ENCODE data around the gene BCAS3.

BCAS3 gene

DNA sequence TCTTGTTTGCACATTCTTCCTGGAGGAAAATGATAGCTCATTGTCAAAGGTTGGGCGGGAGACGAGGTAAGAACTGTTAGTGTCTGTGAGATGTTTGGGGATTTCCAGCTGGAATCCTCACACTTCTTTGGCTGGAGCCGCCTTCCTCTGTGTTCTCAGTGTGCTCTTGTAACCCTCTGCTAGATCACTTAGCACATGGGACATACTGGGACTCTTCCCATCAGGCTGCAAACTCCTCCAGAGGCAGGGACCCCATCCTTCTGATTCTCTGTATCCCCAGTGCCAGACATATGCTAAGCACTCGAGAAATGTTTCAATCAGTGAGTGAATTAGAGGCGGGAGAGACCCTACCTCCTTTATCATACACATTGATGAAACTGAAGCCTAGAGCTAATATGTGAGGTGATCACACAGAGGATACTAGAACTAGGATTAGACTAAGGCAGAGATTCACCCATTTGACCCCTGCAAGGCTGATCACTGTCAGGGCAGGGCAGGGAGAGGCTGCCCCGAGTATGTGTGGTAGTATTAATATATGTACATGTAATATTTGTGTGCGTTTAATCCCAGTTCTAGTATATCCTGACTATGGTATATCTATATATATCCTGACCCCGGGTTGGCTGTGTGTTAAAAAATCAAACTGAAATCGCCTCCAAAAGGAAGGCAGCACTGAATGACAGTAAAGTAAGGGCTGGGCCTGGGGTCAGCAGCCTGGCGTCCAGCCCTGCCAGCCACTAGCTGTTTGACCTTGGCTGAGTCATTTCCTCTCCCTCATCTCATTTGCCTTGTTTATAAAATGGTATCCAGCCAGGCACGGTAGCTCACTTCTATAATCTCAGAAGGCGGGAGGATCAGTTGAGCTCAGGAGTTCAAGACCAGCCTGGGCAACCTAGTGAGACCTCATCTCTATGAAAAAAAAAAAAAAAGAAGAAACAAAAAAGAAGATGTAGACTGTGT, 646.5 kb downstream of the BCAS3 start:
- TF ChIP-seq, protein P1, sequence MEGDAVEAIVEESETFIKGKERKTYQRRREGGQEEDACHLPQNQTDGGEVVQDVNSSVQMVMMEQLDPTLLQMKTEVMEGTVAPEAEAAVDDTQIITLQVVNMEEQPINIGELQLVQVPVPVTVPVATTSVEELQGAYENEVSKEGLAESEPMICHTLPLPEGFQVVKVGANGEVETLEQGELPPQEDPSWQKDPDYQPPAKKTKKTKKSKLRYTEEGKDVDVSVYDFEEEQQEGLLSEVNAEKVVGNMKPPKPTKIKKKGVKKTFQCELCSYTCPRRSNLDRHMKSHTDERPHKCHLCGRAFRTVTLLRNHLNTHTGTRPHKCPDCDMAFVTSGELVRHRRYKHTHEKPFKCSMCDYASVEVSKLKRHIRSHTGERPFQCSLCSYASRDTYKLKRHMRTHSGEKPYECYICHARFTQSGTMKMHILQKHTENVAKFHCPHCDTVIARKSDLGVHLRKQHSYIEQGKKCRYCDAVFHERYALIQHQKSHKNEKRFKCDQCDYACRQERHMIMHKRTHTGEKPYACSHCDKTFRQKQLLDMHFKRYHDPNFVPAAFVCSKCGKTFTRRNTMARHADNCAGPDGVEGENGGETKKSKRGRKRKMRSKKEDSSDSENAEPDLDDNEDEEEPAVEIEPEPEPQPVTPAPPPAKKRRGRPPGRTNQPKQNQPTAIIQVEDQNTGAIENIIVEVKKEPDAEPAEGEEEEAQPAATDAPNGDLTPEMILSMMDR (IDR thresholded peaks at IDR 0.05; ENCODE audit: control insufficient read depth, insufficient read depth, low read depth, low read length, missing control alignments): no peak
- no peak overlapping the region for H3K4me3 ChIP-seq (ENCODE audit: control insufficient read depth, low read depth, low read length)
- no peak for DNase-seq (ENCODE audit: low read depth)

DNA sequence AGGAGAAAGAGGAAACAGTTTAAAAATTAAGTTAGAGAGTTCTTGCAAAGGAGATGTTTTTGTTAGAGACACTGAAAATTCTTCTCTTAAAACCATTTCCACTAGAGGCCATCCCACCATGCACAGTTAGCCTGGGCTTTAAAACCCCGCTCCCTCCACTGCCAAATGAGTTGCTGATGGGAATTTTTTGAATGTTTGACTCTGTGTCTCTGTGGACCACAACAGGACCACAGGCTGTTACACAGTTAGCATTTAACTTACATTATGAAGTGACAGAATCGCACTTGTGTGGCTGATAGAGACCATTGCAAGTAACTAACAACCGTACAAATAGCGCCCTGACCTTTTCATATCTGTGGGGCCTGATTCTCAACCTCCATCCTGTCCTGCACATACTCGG, 647.3 kb downstream of the BCAS3 start:
- DNase-seq (ENCODE audit: low read depth): no peak
- TF ChIP-seq, protein P1 (IDR thresholded peaks at IDR 0.05; ENCODE audit: control insufficient read depth, insufficient read depth, low read depth, low read length, missing control alignments): no peak
- no peak overlapping the region for H3K4me3 ChIP-seq (ENCODE audit: control insufficient read depth, low read depth, low read length)

DNA sequence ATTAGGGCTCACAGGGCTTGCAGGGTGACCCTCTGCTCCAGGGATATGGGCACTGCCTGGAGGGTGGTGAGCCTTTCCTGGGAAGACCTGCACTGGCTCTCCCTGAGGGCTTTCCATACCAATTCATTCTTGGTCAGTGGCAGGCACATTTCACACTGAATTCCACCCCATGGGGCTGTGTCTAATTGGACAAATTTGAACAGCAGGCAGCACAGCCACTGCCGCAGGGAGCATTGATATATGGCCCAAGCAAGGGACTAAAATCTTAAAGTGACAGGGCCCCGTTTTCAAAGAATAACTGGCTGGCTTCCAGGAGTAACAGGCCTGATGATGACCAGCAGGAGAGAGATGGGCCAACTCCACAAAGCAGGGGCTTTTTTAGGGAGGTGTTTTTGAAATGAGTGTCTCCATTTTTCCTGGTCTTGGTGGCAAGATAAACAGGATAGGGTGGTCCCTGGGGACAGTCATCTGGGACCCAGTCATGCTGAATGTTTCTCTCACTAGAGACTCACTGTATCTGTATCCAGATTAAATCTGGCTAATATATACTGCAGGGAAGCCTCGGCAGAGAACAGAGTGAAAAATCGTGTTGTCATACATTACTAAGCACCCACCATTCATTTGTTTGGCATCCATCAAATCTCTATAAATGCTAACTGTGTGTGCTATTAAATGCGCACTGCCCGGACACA, 647.9 kb downstream of the BCAS3 start:
- TF ChIP-seq, protein P1 (IDR thresholded peaks at IDR 0.05; ENCODE audit: control insufficient read depth, insufficient read depth, low read depth, low read length, missing control alignments): no peak
- no peak for DNase-seq (ENCODE audit: low read depth)
- H3K4me3 ChIP-seq (ENCODE audit: control insufficient read depth, low read depth, low read length): no peak overlapping the region

DNA sequence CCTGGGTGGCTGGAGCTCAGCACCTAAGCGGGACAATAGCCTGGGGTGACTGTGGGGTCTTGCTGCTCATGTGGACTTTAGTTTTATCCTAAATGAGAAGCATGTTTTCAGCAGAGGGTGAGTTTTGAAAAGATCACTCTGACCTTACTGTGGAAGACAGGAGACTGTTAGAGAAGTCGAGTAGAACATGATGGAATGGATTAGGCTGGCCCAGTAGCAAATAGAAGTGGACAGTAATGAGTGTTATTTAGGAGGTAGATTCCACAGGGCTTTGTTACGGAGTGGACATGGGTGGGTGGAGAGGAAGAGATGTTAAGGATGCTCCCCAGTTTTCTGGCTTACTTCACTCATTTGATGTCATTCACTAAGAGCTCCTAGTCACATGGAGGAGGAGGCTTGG, 648.7 kb downstream of the BCAS3 start:
- TF ChIP-seq, protein P1 (IDR thresholded peaks at IDR 0.05; ENCODE audit: control insufficient read depth, insufficient read depth, low read depth, low read length, missing control alignments): no peak
- no peak for DNase-seq (ENCODE audit: low read depth)
- no peak overlapping the region for H3K4me3 ChIP-seq (ENCODE audit: control insufficient read depth, low read depth, low read length)

DNA sequence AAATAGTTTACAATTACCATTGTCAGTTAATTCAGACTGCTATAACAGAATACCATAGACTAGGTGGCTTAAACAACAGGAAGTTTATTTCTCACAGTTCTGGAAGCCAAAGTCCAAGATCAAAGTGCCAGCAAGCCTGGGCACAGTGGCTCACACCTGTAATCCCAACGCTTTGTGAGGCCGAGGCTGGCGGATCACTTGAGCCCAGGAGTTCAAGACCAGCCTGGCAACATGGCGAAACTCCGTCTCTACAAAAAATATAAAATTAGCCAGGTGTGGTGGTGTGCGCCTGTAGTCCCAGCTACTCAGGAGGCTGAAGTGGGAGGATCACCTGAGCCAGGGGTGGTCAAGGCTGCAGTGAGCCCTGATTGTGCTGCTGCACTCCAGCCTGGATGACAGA, 650.7 kb downstream of the BCAS3 start:
- no peak overlapping the region for H3K4me3 ChIP-seq (ENCODE audit: control insufficient read depth, low read depth, low read length)
- TF ChIP-seq, protein P1 (IDR thresholded peaks at IDR 0.05; ENCODE audit: control insufficient read depth, insufficient read depth, low read depth, low read length, missing control alignments): no peak
- no peak for DNase-seq (ENCODE audit: low read depth)

DNA sequence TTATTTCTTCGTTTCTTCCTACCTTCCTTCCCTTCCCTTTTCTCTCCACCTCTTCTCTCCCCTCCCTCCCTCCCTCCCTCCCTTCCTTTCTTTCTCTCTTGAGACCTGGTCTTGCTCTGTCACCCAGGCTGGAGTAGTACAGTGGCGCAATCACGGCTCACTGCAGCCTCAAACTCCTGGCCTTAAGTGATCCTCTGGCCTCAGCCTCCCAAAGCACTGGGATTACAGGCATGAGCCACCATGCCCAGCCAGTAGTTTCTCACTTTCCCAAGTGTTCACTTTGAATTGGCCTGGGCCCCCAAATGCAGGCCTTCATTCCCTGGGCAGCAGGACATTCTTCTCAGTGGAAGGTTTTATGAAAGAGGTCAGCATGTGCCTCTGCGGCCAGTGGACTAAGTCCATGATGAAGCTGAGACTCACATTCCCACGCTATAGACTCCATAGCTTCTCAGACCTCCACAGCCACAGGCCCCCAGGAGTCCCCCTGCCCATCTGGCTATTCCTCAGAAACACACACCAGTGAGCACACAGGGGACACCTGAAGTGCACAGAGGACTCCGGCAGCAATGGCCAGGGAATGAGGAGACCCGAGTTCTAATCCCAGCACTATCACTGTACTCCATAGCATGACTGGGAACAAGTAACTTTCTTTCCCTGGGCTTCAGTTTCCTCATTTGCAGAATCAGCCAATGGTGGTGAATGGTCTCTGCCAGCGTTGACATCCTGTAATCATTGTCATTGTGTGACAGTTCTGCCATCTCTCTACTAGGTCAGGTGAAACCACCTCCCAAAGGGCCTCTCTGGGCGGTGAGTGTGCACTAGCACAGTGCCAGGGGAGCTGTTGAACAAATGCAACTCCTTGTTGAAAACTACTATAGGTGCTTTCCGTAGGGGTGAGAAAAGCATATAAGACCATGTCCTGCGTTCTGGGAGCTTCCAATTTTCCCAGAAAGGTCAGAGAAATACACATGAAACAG, 652.8 kb downstream of the BCAS3 start:
- H3K4me3 ChIP-seq (ENCODE audit: control insufficient read depth, low read depth, low read length): no peak overlapping the region
- TF ChIP-seq, protein P1 (IDR thresholded peaks at IDR 0.05; ENCODE audit: control insufficient read depth, insufficient read depth, low read depth, low read length, missing control alignments): no peak
- DNase-seq (ENCODE audit: low read depth): no peak
